Tibial nerve (tissue), 4 donors: ENCODE data around the gene PIK3C3. TPM values are rescaled to one million over a fixed set of nuclear protein-coding genes. Genes with fewer than 3 reads are reported as not detected.
"Not testable (repeated sequence)": the region's sequence is repeated elsewhere in the genome, so short reads cannot be mapped to it uniquely, and the experiment has no call there.

Experiments
- DNase-seq, 2 donors: peaks; one replicate each; pipeline ENCODE4 v3.0.0-alpha.2; 2019; ENCODE audit warnings: low spot score in 2 of 2
- H3K27ac ChIP-seq, 4 donors: fragments of 200-600 bp; sonication (generic) in 3 of 4; one replicate each; pipeline ENCODE4 v1.5.1; 2017 to 2019; ENCODE audit warnings: mild to moderate bottlenecking in 1 of 4
- H3K27me3 ChIP-seq, 2 donors: fragments of 200-600 bp; sonication (generic) in 1 of 2; one replicate each; pipeline versions ENCODE4 v1.5.1 to v1.6.0; 2017 to 2019
- H3K36me3 ChIP-seq, 3 donors: fragments of 200-600 bp; sonication (generic); one replicate each; pipeline ENCODE4 v1.5.1; 2018 to 2019
- H3K4me1 ChIP-seq, 4 donors: fragments of 200-600 bp; sonication (generic) in 3 of 4; one replicate each; pipeline ENCODE4 v1.5.1; 2017 to 2019
- H3K4me3 ChIP-seq, 4 donors: fragments of 200-600 bp; sonication (generic) in 3 of 4; one replicate each; pipeline ENCODE4 v1.5.1; 2017 to 2019; ENCODE audit warnings: mild to moderate bottlenecking in 1 of 4, moderate library complexity in 1 of 4
- H3K9me3 ChIP-seq, 4 donors: fragments of 200-600 bp; sonication (generic) in 3 of 4; one replicate each; pipeline ENCODE4 v1.5.1; 2017 to 2019
- EP300 ChIP-seq, 2 donors: sonication (generic); formaldehyde crosslinking; IDR thresholded peaks; one replicate each; pipeline ENCODE4 v1.6.1; 2017; ENCODE audit warnings: antibody characterized with exemption in 2 of 2, mild to moderate bottlenecking in 1 of 2
- POLR2A ChIP-seq, 2 donors: fragments of 450-650 bp; IDR thresholded peaks; one replicate each; pipeline ENCODE4 v1.6.1; 2017; ENCODE audit warnings: antibody characterized with exemption in 2 of 2, mild to moderate bottlenecking in 2 of 2, moderate library complexity in 2 of 2
- WGBS, 2 donors: methylation state at CpG; one replicate each; pipeline ENCODE4 v1.1.5; 2018; 5-methylcytosine and 5-hydroxymethylcytosine counted together
- total RNA-seq, 4 donors: library from RNA; depleted of rRNA; stranded (reverse); fragments of >200 nt; gene quantifications; one replicate each; pipeline ENCODE4 v1.1.0, GENCODE V29; 2016
- TF ChIP-seq, protein P1 (sequence below), 5 experiments: fragments of 200-600 bp in 3 of 5; fragments of 450-650 bp in 2 of 5; sonication (generic) in 3 of 5; IDR thresholded peaks; one replicate each; pipeline ENCODE4 v1.5.1; 2016 to 2019; ENCODE audit warnings: antibody characterized with exemption in 5 of 5, mild to moderate bottlenecking in 3 of 5, moderate library complexity in 2 of 5

Gene PIK3C3
- total RNA-seq, 4 donors from 2014 or later: 46.7 to 87.7 (median 52.5) TPM

DNA sequence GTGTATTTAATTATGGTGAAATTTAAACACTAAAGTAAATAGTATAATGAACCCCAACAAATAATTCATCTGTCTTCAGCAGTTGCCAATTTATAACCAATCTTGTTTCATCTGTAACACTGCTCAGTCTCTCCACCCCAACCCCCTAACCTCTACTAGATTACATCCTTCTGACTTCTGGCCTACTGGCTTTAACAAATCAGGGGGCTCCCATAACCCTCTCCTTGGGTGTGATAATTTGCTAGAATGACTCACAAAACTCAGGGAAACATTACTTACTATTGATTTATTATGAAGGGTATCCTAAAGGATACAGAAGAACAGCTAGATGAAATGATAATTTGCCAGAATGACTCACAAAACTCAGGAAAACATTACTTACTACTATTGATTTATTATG is 50.7 kb downstream of the PIK3C3 start:
- peaks cover 0 to 58% (median 8%) of the 10 kb centered on the region in 3 donors for H3K36me3 ChIP-seq
- no peak overlapping the region for H3K27ac ChIP-seq
- DNase-seq: no peak
- H3K27me3 ChIP-seq: no peaks in the 10 kb centered on the region
- no peaks in the 10 kb centered on the region for H3K9me3 ChIP-seq
- TF ChIP-seq EP300 (IDR thresholded peaks at IDR 0.05) (no peak), POLR2A (IDR thresholded peaks at IDR 0.05) (no peak)
- H3K4me3 ChIP-seq: no peak overlapping the region
- no peaks in the 10 kb centered on the region for H3K4me1 ChIP-seq

DNA sequence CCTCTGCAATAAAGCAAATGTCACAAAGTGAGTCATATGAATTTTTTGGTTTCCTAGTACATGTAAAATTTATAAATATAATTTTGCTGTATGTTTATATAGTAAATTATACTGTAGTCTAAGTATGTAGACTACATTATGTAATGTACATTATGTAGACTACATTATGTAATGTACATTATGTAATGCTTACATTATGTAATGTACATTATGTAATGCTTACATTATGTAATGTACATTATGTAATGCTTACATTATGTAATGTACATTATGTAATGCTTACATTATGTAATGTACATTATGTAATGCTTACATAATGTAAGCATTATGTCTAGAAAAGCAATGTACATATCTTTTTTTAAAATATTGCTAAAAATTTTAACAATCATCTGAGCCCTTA is 54.4 kb downstream of the PIK3C3 start:
- not testable (repeated sequence) for DNase-seq

DNA sequence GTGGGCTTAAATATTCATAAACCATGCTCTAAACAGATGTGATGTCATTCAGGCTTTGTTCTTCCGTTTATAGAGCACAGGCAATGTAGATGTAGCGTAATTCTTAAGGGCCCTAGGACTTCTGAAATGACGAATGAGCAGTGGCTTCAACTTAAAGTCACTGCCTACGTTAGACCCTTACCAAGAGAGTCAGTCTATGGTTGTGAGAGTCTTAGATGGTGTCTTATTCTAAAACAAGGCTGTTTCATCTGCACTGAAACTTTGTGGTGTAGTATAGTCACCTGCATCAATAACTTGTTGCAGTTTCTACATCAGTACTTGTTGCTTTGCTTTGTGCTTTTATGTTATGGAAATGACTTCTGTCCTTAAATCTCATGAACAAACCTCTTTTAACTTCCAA is 56.0 kb downstream of the PIK3C3 start:
- Histone ChIP-seq H3K9me3 (no peaks in the 10 kb centered on the region), H3K36me3 (peaks cover 0 to 57% (median 5%) of the 10 kb centered on the region in 3 donors), H3K4me1 (no peaks in the 10 kb centered on the region), H3K4me3 (no peak overlapping the region), H3K27me3 (no peaks in the 10 kb centered on the region), H3K27ac (no peak overlapping the region)
- DNase-seq: no peak
- 94 to 95% methylated on average over 4 of the region's 4 CpGs for WGBS, 2 donors
- TF ChIP-seq, protein P1, sequence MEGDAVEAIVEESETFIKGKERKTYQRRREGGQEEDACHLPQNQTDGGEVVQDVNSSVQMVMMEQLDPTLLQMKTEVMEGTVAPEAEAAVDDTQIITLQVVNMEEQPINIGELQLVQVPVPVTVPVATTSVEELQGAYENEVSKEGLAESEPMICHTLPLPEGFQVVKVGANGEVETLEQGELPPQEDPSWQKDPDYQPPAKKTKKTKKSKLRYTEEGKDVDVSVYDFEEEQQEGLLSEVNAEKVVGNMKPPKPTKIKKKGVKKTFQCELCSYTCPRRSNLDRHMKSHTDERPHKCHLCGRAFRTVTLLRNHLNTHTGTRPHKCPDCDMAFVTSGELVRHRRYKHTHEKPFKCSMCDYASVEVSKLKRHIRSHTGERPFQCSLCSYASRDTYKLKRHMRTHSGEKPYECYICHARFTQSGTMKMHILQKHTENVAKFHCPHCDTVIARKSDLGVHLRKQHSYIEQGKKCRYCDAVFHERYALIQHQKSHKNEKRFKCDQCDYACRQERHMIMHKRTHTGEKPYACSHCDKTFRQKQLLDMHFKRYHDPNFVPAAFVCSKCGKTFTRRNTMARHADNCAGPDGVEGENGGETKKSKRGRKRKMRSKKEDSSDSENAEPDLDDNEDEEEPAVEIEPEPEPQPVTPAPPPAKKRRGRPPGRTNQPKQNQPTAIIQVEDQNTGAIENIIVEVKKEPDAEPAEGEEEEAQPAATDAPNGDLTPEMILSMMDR (IDR thresholded peaks at IDR 0.05): no peak
- TF ChIP-seq EP300 (IDR thresholded peaks at IDR 0.05) (no peak), POLR2A (IDR thresholded peaks at IDR 0.05) (no peak)

More for the DNA sequence above, 54.4 kb downstream of the PIK3C3 start:
- not testable (repeated sequence) for H3K27ac ChIP-seq, H3K27me3 ChIP-seq, H3K9me3 ChIP-seq, H3K4me3 ChIP-seq, H3K4me1 ChIP-seq
- H3K36me3 ChIP-seq: peaks cover 2 to 65% (median 5%) of the 10 kb centered on the region in 3 donors

DNA sequence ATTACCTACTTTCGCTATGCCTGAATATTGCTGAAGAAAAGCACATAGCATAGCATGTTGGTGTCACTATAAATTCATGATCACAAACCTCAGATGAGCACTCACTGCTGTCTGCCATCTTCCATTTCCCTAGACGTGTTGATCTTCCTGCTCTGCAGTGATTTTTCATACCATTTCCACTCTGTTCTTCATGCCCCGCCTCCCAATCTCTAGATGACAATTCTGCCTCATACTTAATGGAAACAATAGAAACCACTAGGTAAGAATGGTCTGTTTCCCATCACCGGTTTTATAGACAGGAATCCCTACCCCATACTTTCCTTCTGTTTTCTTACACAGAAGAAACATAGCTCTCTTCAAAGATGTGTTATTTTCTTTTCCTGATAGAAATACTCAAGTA is 63.8 kb downstream of the PIK3C3 start:
- H3K36me3 ChIP-seq: peaks cover 0 to 58% (median 0%) of the 10 kb centered on the region in 3 donors

DNA sequence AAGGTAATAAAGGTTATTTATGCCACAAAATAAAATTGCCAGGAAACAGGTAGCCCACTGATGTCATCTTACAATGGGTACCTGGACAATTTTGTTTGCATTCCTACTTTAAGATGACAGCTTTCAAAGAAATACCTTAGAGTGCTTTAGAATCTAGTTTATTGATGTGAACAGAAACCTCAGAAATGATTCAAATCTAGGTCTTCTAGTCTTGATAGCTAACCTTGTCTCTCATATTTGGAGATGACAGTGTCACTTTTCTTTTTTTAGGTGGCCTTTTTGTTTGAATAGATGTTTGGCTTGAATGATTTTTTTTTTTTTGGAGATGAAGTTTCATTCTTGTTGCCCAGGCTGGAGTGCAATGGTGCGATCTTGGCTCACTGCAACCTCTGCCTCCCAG is 69.1 kb downstream of the PIK3C3 start:
- Histone ChIP-seq H3K4me1 (no peaks in the 10 kb centered on the region), H3K4me3 (no peak overlapping the region), H3K36me3 (peaks cover 0 to 39% (median 0%) of the 10 kb centered on the region in 3 donors), H3K27me3 (no peaks in the 10 kb centered on the region), H3K27ac (no peak overlapping the region), H3K9me3 (no peaks in the 10 kb centered on the region)
- 86 to 97% methylated on average over 1 of the region's 1 CpG for whole genome bisulfite sequencing, 2 donors
- DNase-seq: no peak
- TF ChIP-seq POLR2A (IDR thresholded peaks at IDR 0.05) (no peak), EP300 (IDR thresholded peaks at IDR 0.05) (no peak)
- TF ChIP-seq, protein P1 (IDR thresholded peaks at IDR 0.05): no peak

More for the DNA sequence above, 63.8 kb downstream of the PIK3C3 start:
- H3K4me3 ChIP-seq: no peak overlapping the region
- no peak for DNase-seq
- H3K27me3 ChIP-seq: no peaks in the 10 kb centered on the region
- H3K4me1 ChIP-seq: no peaks in the 10 kb centered on the region
- TF ChIP-seq, protein P1 (IDR thresholded peaks at IDR 0.05): no peak
- TF ChIP-seq EP300 (IDR thresholded peaks at IDR 0.05) (no peak), POLR2A (IDR thresholded peaks at IDR 0.05) (no peak)
- WGBS, 2 donors: 87 to 88% methylated on average over 4 of the region's 4 CpGs
- H3K27ac ChIP-seq: no peak overlapping the region
- H3K9me3 ChIP-seq: no peaks in the 10 kb centered on the region

DNA sequence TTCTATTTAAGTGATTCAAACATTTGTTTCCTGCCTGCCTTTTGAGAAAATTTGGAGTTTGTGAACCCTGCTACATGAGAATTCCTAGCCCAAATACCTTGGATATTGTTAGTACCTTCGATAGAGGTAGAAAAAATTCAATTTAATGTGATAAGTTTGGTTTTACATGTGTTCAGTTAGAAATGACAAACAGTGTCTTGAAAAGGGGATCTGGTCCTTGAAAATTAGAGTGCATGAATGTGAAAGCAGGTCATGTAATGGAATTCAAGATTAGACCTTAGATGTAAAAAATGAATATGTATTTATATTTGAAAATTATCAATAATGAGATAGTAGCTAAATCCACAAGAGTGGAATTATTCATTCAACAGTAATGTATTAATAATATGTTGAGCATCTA is 70.5 kb downstream of the PIK3C3 start:
- no peak for TF ChIP-seq POLR2A (IDR thresholded peaks at IDR 0.05)
- no peak for TF ChIP-seq EP300 (IDR thresholded peaks at IDR 0.05)
- TF ChIP-seq, protein P1 (IDR thresholded peaks at IDR 0.05): no peak
- DNase-seq: no peak
- H3K4me1 ChIP-seq: no peaks in the 10 kb centered on the region
- no peaks in the 10 kb centered on the region for H3K27me3 ChIP-seq
- peaks cover 0 to 47% (median 0%) of the 10 kb centered on the region in 3 donors for H3K36me3 ChIP-seq
- WGBS, 2 donors: 96 to 100% methylated on average over 1 of the region's 1 CpG
- H3K27ac ChIP-seq: no peak overlapping the region
- H3K9me3 ChIP-seq: no peaks in the 10 kb centered on the region
- no peak overlapping the region for H3K4me3 ChIP-seq
